CD14-positive monocyte (primary cell): ENCODE data around the gene FLOT1. TPM values are rescaled to one million over a fixed set of nuclear protein-coding genes. Genes with fewer than 3 reads are reported as not detected.

Source experiments
- DNase-seq, 3 donors: peaks; one replicate each; pipeline ENCODE4 v3.0.0-alpha.2; 2011 to 2022
- H2AFZ ChIP-seq: 2 replicates; pipeline ENCODE4 v1.6.0; 2012; ENCODE audit warnings: mild to moderate bottlenecking, low read depth, low read length, inconsistent platforms; ENCODE audit not compliant: insufficient read depth, poor library complexity, severe bottlenecking
- H3K27ac ChIP-seq, 2 donors: 1 replicate in 1 of 2; 2 replicates in 1 of 2; pipeline ENCODE4 v1.5.1; 2012 to 2013; ENCODE audit warnings: low read length in 2 of 2, control low read depth in 1 of 2, inconsistent platforms in 1 of 2, low read depth in 1 of 2, mild to moderate bottlenecking in 1 of 2
- H3K27me3 ChIP-seq, 2 donors: one replicate each; pipeline versions ENCODE4 v1.6.0 to v1.6.1; 2011 to 2013; ENCODE audit warnings: low read length in 2 of 2; ENCODE audit not compliant: control insufficient read depth in 2 of 2, insufficient read depth in 2 of 2
- H3K36me3 ChIP-seq, 2 donors: replicated peaks in 1 of 2; 1 replicate in 1 of 2; 2 replicates in 1 of 2; pipeline versions ENCODE4 v1.5.1 to v1.6.1; 2012 to 2013; ENCODE audit warnings: low read length in 2 of 2, control low read depth in 1 of 2, inconsistent platforms in 1 of 2, mild to moderate bottlenecking in 1 of 2; ENCODE audit not compliant: insufficient read depth in 2 of 2, control insufficient read depth in 1 of 2
- H3K4me1 ChIP-seq, 2 donors: 1 replicate in 1 of 2; 2 replicates in 1 of 2; pipeline versions ENCODE4 v1.5.1 to v1.6.1; 2012 to 2013; ENCODE audit warnings: low read length in 2 of 2, control low read depth in 1 of 2, inconsistent platforms in 1 of 2, mild to moderate bottlenecking in 1 of 2, moderate library complexity in 1 of 2; ENCODE audit not compliant: insufficient read depth in 2 of 2, control insufficient read depth in 1 of 2
- H3K4me2 ChIP-seq: replicated peaks from 2 replicates; pipeline ENCODE3; 2012; ENCODE audit warnings: low read length, moderate library complexity, mild to moderate bottlenecking; ENCODE audit not compliant: poor library complexity, severe bottlenecking; ENCODE audit errors: extremely low read depth
- H3K4me3 ChIP-seq, 3 experiments: fragments of 200-600 bp in 1 of 3; sonication (generic) in 1 of 3; replicated peaks in 1 of 3; 1 replicate in 2 of 3; 2 replicates in 1 of 3; pipeline ENCODE4 v1.5.1; 2011 to 2013; ENCODE audit warnings: low read length in 3 of 3, mild to moderate bottlenecking in 3 of 3, control low read depth in 2 of 3, low read depth in 2 of 3, inconsistent platforms in 1 of 3, moderate library complexity in 1 of 3
- H3K79me2 ChIP-seq: 2 replicates; pipeline ENCODE4 v1.6.0; 2012; ENCODE audit warnings: mild to moderate bottlenecking, control low read depth, inconsistent platforms, low read length, moderate library complexity; ENCODE audit not compliant: insufficient read depth
- H3K9ac ChIP-seq: 2 replicates; pipeline ENCODE4 v1.6.0; 2017; ENCODE audit warnings: low read length, mild to moderate bottlenecking; ENCODE audit not compliant: insufficient read depth, poor library complexity, severe bottlenecking
- H3K9me3 ChIP-seq, 2 donors: replicated peaks in 1 of 2; 1 replicate in 1 of 2; 2 replicates in 1 of 2; pipeline versions ENCODE4 v1.5.1 to v1.6.1; 2012 to 2013; ENCODE audit warnings: low read length in 2 of 2, control low read depth in 1 of 2; ENCODE audit not compliant: control insufficient read depth in 1 of 2, insufficient read depth in 1 of 2
- H4K20me1 ChIP-seq: 2 replicates; pipeline ENCODE4 v1.6.0; 2012; ENCODE audit warnings: mild to moderate bottlenecking, low read length, control low read depth, moderate library complexity; ENCODE audit not compliant: insufficient read depth
- H3K27ac Mint-ChIP-seq, 7 donors: one replicate each; pipeline ENCODE4 v1.8.0; 2020; ENCODE audit warnings: mild to moderate bottlenecking in 7 of 7, mixed read lengths in 7 of 7, moderate library complexity in 6 of 7, inconsistent platforms in 2 of 7
- H3K27me3 Mint-ChIP-seq, 3 donors: one replicate each; pipeline ENCODE4 v1.8.0; 2021 to 2022; ENCODE audit warnings: low read depth in 3 of 3, mild to moderate bottlenecking in 3 of 3, mixed read lengths in 3 of 3, moderate library complexity in 3 of 3, inconsistent platforms in 1 of 3
- H3K36me3 Mint-ChIP-seq, 2 donors: one replicate each; pipeline ENCODE4 v1.8.0; 2020; ENCODE audit warnings: mixed read lengths in 2 of 2, inconsistent platforms in 1 of 2, mild to moderate bottlenecking in 1 of 2
- H3K4me1 Mint-ChIP-seq: one replicate; pipeline ENCODE4 v1.8.0; 2020; ENCODE audit warnings: mild to moderate bottlenecking, mixed read lengths
- H3K4me3 Mint-ChIP-seq, 2 donors: one replicate each; pipeline ENCODE4 v1.8.0; 2020; ENCODE audit warnings: mild to moderate bottlenecking in 2 of 2, mixed read lengths in 2 of 2, moderate library complexity in 1 of 2
- H3K9me3 Mint-ChIP-seq, 7 donors: one replicate each; pipeline ENCODE4 v1.8.0; 2020 to 2022; ENCODE audit warnings: mixed read lengths in 7 of 7, mild to moderate bottlenecking in 6 of 7, moderate library complexity in 6 of 7, inconsistent platforms in 2 of 7
- CTCF ChIP-seq: fragments of 200-600 bp; IDR thresholded peaks from one replicate; pipeline ENCODE4 v1.8.0; 2022; ENCODE audit warnings: antibody characterized with exemption, mild to moderate bottlenecking
- WGBS: methylation state at CpG from one replicate; pipeline ENCODE4 v1.1.5; 2013; ENCODE audit warnings: missing lambda C conversion rate; ENCODE audit not compliant: insufficient coverage; 5-methylcytosine and 5-hydroxymethylcytosine counted together
- intact Hi-C, 2 donors: fragments of 100-400 bp; cut with micrococcal nuclease; formaldehyde crosslinking; loops; one replicate each; pipeline versions ENCODE4 v1.15.0 to v1.15.1; 2023
- polyA plus RNA-seq, 3 donors: library from polyadenylated mRNA; depleted of rRNA in 1 of 3; unstranded in 2 of 3; stranded (reverse) in 1 of 3; fragments of 300-500 nt in 2 of 3; fragments of >200 nt in 1 of 3; fragmentation: Illumina TruSeq in 2 of 3; gene quantifications; 1 replicate in 2 of 3; 2 replicates in 1 of 3; pipeline ENCODE4 v1.2.3, GENCODE V29; 2012 to 2021

FLOT1 gene
- polyA plus RNA-seq, 3 donors = 124 to 153 (median 132) TPM

DNA sequence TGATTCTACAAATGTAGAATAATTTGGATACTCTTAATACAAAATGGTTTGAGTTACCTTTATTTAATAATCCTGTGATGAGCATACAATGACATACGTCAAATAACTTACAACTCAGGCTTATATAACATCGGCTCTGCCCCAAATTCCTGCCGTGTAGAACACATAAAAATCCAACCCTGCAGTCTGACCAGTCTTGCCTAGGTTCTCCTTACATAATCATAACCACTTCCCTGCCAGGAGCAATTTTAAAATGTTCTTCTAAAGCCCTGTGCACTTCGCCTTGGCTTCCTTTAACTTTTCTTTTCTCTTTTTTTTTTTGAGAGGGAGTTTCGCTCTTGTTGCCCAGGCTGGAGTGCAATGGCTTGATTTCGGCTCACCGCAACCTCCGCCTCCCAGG, 18.1 kb upstream of the FLOT1 start:
- H3K27ac Mint-ChIP-seq = peak overlapping the region in 5 of 7 donors; percentile 8 to 54 (median 47)
- H3K9me3 ChIP-seq = no peaks in the 10 kb centered on the region

DNA sequence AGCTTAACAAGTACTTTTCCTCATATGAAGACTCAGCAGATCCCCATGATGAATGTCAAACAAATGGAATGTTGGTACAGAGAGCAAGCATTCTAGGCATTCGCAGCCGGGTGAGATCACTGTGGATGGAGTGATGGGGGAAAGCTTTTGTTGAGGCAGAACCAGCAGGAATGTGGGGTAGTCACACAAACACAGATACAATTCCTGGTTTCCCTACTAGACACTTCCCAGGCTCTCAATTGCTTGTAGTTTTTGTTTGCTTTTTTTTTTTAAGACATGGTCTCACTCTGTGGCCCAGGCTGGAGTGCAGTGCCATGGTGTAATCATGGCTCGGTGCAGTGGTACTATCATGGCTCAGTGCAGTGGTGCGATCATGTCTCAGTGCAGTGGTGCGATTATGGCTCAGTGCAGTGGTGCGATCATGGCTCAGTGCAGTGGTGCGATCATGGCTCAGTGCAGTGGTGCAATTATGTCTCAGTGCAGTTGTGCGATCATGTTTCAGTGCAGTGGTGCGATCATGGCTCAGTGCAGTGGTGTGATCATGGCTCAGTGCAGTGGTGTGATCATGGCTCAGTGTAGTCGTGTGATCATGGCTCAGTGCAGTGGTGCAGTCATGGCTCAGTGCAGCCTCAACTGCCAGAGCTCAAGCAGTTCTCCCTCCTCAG, 17.2 kb upstream of the FLOT1 start:
- no peaks in the 10 kb centered on the region for H3K27me3 ChIP-seq
- Mint-ChIP-seq H3K27ac (peak overlapping the region in 5 of 7 donors; percentile 79 to 96 (median 85)), H3K4me1 (peaks cover 63% of the 10 kb centered on the region), H3K36me3 (peaks cover 0 to 7% of the 10 kb centered on the region in 2 donors), H3K27me3 (peaks cover 13 to 20% (median 19%) of the 10 kb centered on the region in 3 donors), H3K9me3 (no peaks in the 10 kb centered on the region), H3K4me3 (no peak overlapping the region)
- H3K27ac ChIP-seq = peak overlapping the region in 1 of 2 donors; percentile 38
- no peak for TF ChIP-seq CTCF
- H3K79me2 ChIP-seq = no peaks in the 10 kb centered on the region
- WGBS = 96% methylated on average over 8 of the region's 10 CpGs
- H3K4me2 ChIP-seq = peak overlapping the region; percentile 29
- H3K4me3 ChIP-seq = no peak overlapping the region
- intact Hi-C loops = loop anchor here in 1 of 2 donors (10.0 kb wide), 1 partner anchor 115 kb away; no protein-coding TSS in a partner anchor
- no peak overlapping the region for H3K9ac ChIP-seq
- no peaks in the 10 kb centered on the region for H3K9me3 ChIP-seq
- H2AFZ ChIP-seq = no peak overlapping the region
- peaks cover 49 to 54% of the 10 kb centered on the region in 2 donors for H3K4me1 ChIP-seq
- no peaks in the 10 kb centered on the region for H3K36me3 ChIP-seq
- DNase-seq = no peak
- H4K20me1 ChIP-seq = no peaks in the 10 kb centered on the region

More for the DNA sequence above, 18.1 kb upstream of the FLOT1 start:
- H3K4me3 Mint-ChIP-seq = no peak overlapping the region
- Histone ChIP-seq H3K79me2 (no peaks in the 10 kb centered on the region), H2AFZ (no peak overlapping the region), H3K27ac (no peak overlapping the region), H4K20me1 (no peaks in the 10 kb centered on the region), H3K4me2 (peak overlapping the region; percentile 11), H3K4me1 (peaks cover 43 to 47% of the 10 kb centered on the region in 2 donors), H3K4me3 (no peak overlapping the region), H3K9ac (no peak overlapping the region), H3K27me3 (no peaks in the 10 kb centered on the region), H3K36me3 (no peaks in the 10 kb centered on the region)
- no peak for TF ChIP-seq CTCF
- peaks cover 0 to 7% of the 10 kb centered on the region in 2 donors for H3K36me3 Mint-ChIP-seq
- peaks cover 0 to 1% (median 0%) of the 10 kb centered on the region in 7 donors for H3K9me3 Mint-ChIP-seq
- intact Hi-C loops = loop anchor here in 1 of 2 donors (10.0 kb wide), 1 partner anchor 114 kb away; no protein-coding TSS in a partner anchor
- WGBS = 39% methylated on average over 3 of the region's 8 CpGs
- DNase-seq = peak in 1 of 3 donors; percentile 39
- peaks cover 57% of the 10 kb centered on the region for H3K4me1 Mint-ChIP-seq
- H3K27me3 Mint-ChIP-seq = peaks cover 17 to 20% (median 19%) of the 10 kb centered on the region in 3 donors
